Measurements from ENCODE around the gene PXT1. TPM values are rescaled to one million over a fixed set of nuclear protein-coding genes. Genes with fewer than 3 reads are reported as not detected.
"Not testable (repeated sequence)": the region's sequence is repeated elsewhere in the genome, so short reads cannot be mapped to it uniquely, and the experiment has no call there.

PXT1 gene
- total and polyA plus RNA-seq, 4 donors: not detected

DNA sequence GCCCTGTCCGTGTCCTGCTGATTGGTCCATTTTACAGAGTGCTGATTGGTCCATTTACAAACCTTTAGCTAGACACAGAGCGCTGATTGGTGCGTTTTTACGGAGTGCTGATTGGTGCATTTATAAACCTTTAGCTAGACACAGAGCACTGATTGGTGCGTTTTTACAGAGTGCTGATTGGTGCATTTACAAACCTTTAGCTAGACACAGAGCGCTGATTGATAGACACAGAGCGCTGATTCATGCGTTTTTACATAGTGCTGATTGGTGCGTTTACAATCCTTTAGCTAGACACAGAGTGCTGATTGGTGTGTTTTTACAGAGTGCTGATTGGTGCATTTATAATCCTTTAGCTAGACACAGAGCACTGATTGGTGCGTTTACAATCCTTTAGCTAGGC is 6.5 kb upstream of the PXT1 start:
- H3K27me3 ChIP-seq (ENCODE audit: control insufficient read depth in 4 of 4, insufficient read depth in 4 of 4, low read length in 3 of 4); H3K9me3 ChIP-seq (ENCODE audit: control insufficient read depth in 4 of 4, low read length in 3 of 4); H3K27ac ChIP-seq (ENCODE audit: low read depth in 1 of 2, low read length in 2 of 2); H3K4me1 ChIP-seq (ENCODE audit: control insufficient read depth in 4 of 4, insufficient read depth in 4 of 4, low read length in 3 of 4); H3K4me3 ChIP-seq (ENCODE audit: low read depth in 1 of 3, low read length in 3 of 3); H3K9ac ChIP-seq (ENCODE audit: low read depth in 1 of 2, low read length in 2 of 2); DNase-seq (ENCODE audit: low spot score); H3K36me3 ChIP-seq (ENCODE audit: control insufficient read depth in 4 of 4, insufficient read depth in 3 of 4, low read depth in 1 of 4, low read length in 3 of 4): not testable (repeated sequence)
- WGBS: over 99% methylated on average over 10 of the region's 10 CpGs

DNA sequence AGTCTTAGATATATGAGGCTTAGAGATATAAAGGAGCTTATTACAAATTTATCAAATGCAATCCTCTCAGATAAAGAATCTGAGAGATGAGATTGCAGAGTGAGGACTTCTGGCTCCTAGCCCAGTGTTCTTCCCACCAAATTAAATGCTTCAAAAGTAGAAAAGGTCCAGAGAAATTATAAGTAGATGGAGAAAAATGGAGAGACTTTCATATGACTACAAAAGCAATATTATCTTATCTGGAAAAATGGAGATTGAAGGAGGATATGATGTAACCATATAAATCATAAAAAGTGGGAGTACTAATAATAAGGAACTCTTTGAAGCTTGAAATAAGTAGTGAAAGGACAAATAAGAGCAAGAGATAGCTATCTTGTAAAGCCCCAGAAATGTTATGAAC is 3.0 kb upstream of the PXT1 start:
- TF ChIP-seq, protein P1, sequence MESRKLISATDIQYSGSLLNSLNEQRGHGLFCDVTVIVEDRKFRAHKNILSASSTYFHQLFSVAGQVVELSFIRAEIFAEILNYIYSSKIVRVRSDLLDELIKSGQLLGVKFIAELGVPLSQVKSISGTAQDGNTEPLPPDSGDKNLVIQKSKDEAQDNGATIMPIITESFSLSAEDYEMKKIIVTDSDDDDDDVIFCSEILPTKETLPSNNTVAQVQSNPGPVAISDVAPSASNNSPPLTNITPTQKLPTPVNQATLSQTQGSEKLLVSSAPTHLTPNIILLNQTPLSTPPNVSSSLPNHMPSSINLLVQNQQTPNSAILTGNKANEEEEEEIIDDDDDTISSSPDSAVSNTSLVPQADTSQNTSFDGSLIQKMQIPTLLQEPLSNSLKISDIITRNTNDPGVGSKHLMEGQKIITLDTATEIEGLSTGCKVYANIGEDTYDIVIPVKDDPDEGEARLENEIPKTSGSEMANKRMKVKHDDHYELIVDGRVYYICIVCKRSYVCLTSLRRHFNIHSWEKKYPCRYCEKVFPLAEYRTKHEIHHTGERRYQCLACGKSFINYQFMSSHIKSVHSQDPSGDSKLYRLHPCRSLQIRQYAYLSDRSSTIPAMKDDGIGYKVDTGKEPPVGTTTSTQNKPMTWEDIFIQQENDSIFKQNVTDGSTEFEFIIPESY (IDR thresholded peaks at IDR 0.05): no peak
- TF ChIP-seq GABPA (IDR thresholded peaks at IDR 0.05 in 1 of 2, conservative IDR thresholded peaks at IDR 0.05 in 1 of 2) (no peak), SP1 (IDR thresholded peaks at IDR 0.05) (no peak), FOXA1 (IDR thresholded peaks at IDR 0.05) (no peak)
- no peak overlapping the region for H3K27ac ChIP-seq (ENCODE audit: low read depth in 1 of 2, low read length in 2 of 2)
- H3K9me3 ChIP-seq (ENCODE audit: control insufficient read depth in 4 of 4, low read length in 3 of 4): no peaks in the 10 kb centered on the region
- H3K36me3 ChIP-seq (ENCODE audit: control insufficient read depth in 4 of 4, insufficient read depth in 3 of 4, low read depth in 1 of 4, low read length in 3 of 4): peaks cover 0 to 3% (median 1%) of the 10 kb centered on the region in 4 donors
- H3K9ac ChIP-seq (ENCODE audit: low read depth in 1 of 2, low read length in 2 of 2): no peak overlapping the region
- H3K4me1 ChIP-seq (ENCODE audit: control insufficient read depth in 4 of 4, insufficient read depth in 4 of 4, low read length in 3 of 4): peaks cover 1 to 20% (median 10%) of the 10 kb centered on the region in 4 donors
- no peak overlapping the region for H3K4me3 ChIP-seq (ENCODE audit: low read depth in 1 of 3, low read length in 3 of 3)
- no peak for DNase-seq (ENCODE audit: low spot score)
- H3K27me3 ChIP-seq (ENCODE audit: control insufficient read depth in 4 of 4, insufficient read depth in 4 of 4, low read length in 3 of 4): no peaks in the 10 kb centered on the region

DNA sequence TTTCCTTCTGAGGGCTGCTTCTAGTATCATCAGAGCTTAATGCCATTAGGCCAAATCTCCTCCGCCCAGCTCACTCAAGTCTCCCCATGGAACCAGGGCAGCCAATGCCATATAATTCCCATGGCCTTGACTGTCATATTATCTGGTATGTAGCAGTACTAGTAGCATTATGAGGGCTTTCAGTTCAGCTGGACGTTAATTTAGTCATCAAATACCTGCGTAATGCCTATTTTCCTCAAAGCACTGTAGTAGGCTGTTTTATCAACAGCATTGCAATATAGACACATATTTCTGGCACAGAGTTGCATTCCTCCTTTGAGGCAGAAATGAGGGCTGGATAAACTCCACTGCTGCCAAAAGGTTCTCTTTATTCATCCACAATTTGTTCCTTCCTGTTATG is 1.8 kb upstream of the PXT1 start:
- Histone ChIP-seq H3K27me3 (ENCODE audit: control insufficient read depth in 4 of 4, insufficient read depth in 4 of 4, low read length in 3 of 4) (no peaks in the 10 kb centered on the region), H3K9me3 (ENCODE audit: control insufficient read depth in 4 of 4, low read length in 3 of 4) (no peaks in the 10 kb centered on the region), H3K36me3 (ENCODE audit: control insufficient read depth in 4 of 4, insufficient read depth in 3 of 4, low read depth in 1 of 4, low read length in 3 of 4) (peaks cover 0 to 3% (median 1%) of the 10 kb centered on the region in 4 donors), H3K27ac (ENCODE audit: low read depth in 1 of 2, low read length in 2 of 2) (peak overlapping the region; percentile 98 to 99), H3K9ac (ENCODE audit: low read depth in 1 of 2, low read length in 2 of 2) (peak overlapping the region in 1 of 2 donors; percentile 93), H3K4me3 (ENCODE audit: low read depth in 1 of 3, low read length in 3 of 3) (peak overlapping the region; percentile 79 to 96 (median 86)), H3K4me1 (ENCODE audit: control insufficient read depth in 4 of 4, insufficient read depth in 4 of 4, low read length in 3 of 4) (peaks cover 1 to 20% (median 10%) of the 10 kb centered on the region in 4 donors)
- WGBS: 71% methylated on average over 3 of the region's 3 CpGs
- no peak for TF ChIP-seq SP1 (IDR thresholded peaks at IDR 0.05)
- TF ChIP-seq JUND (IDR thresholded peaks at IDR 0.05): no peak
- TF ChIP-seq, protein P1 (IDR thresholded peaks at IDR 0.05): no peak
- TF ChIP-seq, protein P2, sequence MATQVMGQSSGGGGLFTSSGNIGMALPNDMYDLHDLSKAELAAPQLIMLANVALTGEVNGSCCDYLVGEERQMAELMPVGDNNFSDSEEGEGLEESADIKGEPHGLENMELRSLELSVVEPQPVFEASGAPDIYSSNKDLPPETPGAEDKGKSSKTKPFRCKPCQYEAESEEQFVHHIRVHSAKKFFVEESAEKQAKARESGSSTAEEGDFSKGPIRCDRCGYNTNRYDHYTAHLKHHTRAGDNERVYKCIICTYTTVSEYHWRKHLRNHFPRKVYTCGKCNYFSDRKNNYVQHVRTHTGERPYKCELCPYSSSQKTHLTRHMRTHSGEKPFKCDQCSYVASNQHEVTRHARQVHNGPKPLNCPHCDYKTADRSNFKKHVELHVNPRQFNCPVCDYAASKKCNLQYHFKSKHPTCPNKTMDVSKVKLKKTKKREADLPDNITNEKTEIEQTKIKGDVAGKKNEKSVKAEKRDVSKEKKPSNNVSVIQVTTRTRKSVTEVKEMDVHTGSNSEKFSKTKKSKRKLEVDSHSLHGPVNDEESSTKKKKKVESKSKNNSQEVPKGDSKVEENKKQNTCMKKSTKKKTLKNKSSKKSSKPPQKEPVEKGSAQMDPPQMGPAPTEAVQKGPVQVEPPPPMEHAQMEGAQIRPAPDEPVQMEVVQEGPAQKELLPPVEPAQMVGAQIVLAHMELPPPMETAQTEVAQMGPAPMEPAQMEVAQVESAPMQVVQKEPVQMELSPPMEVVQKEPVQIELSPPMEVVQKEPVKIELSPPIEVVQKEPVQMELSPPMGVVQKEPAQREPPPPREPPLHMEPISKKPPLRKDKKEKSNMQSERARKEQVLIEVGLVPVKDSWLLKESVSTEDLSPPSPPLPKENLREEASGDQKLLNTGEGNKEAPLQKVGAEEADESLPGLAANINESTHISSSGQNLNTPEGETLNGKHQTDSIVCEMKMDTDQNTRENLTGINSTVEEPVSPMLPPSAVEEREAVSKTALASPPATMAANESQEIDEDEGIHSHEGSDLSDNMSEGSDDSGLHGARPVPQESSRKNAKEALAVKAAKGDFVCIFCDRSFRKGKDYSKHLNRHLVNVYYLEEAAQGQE (IDR thresholded peaks at IDR 0.05): no peak
- no peak for TF ChIP-seq YY1 (IDR thresholded peaks at IDR 0.05)
- TF ChIP-seq, protein P3, sequence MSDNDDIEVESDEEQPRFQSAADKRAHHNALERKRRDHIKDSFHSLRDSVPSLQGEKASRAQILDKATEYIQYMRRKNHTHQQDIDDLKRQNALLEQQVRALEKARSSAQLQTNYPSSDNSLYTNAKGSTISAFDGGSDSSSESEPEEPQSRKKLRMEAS (IDR thresholded peaks at IDR 0.05): no peak
- no peak for TF ChIP-seq EGR1 (IDR thresholded peaks at IDR 0.05; ENCODE audit: low read depth in 2 of 2)
- no peak for TF ChIP-seq RXRA (IDR thresholded peaks at IDR 0.05)
- TF ChIP-seq HNF4A (conservative IDR thresholded peaks at IDR 0.05): no peak
- TF ChIP-seq, protein P4, sequence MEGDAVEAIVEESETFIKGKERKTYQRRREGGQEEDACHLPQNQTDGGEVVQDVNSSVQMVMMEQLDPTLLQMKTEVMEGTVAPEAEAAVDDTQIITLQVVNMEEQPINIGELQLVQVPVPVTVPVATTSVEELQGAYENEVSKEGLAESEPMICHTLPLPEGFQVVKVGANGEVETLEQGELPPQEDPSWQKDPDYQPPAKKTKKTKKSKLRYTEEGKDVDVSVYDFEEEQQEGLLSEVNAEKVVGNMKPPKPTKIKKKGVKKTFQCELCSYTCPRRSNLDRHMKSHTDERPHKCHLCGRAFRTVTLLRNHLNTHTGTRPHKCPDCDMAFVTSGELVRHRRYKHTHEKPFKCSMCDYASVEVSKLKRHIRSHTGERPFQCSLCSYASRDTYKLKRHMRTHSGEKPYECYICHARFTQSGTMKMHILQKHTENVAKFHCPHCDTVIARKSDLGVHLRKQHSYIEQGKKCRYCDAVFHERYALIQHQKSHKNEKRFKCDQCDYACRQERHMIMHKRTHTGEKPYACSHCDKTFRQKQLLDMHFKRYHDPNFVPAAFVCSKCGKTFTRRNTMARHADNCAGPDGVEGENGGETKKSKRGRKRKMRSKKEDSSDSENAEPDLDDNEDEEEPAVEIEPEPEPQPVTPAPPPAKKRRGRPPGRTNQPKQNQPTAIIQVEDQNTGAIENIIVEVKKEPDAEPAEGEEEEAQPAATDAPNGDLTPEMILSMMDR (IDR thresholded peaks at IDR 0.05; ENCODE audit: low read depth, low read length, missing input control): no peak
- no peak for TF ChIP-seq GABPA (IDR thresholded peaks at IDR 0.05 in 1 of 2, conservative IDR thresholded peaks at IDR 0.05 in 1 of 2)
- TF ChIP-seq, protein P5, sequence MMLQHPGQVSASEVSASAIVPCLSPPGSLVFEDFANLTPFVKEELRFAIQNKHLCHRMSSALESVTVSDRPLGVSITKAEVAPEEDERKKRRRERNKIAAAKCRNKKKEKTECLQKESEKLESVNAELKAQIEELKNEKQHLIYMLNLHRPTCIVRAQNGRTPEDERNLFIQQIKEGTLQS (IDR thresholded peaks at IDR 0.05): no peak
- TF ChIP-seq FOXA2 (IDR thresholded peaks at IDR 0.05): no peak
- no peak for TF ChIP-seq RAD21 (IDR thresholded peaks at IDR 0.05)
- TF ChIP-seq NR2F2 (IDR thresholded peaks at IDR 0.05): no peak
- no peak for TF ChIP-seq TAF1 (conservative IDR thresholded peaks at IDR 0.05)
- no peak for TF ChIP-seq HNF4G (IDR thresholded peaks at IDR 0.05)
- TF ChIP-seq FOXA1 (IDR thresholded peaks at IDR 0.05): no peak
- no peak for DNase-seq (ENCODE audit: low spot score)
